GM18508 (cell line): ENCODE results near the gene ZMIZ1.

Experiments used
- ATAC-seq: cut with Tn5 transposase; IDR thresholded peaks from one replicate; pipeline ENCODE4 v1.9.1; 2021; ENCODE audit warnings: moderate number of reproducible peaks; ENCODE audit not compliant: insufficient read depth, unreplicated experiment

The ZMIZ1 gene

GRCh38 chr10:79339266-79339665 is 270.5 kb downstream of the ZMIZ1 start:
- ATAC-seq = no peak

GRCh38 chr10:79340646-79341244 is 272.0 kb downstream of the ZMIZ1 start:
- ATAC-seq = no peak

- ATAC-seq = no peak
Observed at GRCh38 chr10:79342295-79342761, 273.6 kb downstream of the ZMIZ1 start.

GRCh38 chr10:79342811-79343561 is 274.2 kb downstream of the ZMIZ1 start:
- no peak for ATAC-seq

- ATAC-seq = no peak
Observed at GRCh38 chr10:79344502-79345195, 275.9 kb downstream of the ZMIZ1 start.

GRCh38 chr10:79345241-79346011 is 276.7 kb downstream of the ZMIZ1 start:
- ATAC-seq = no peak

GRCh38 chr10:79346012-79346340 is 277.2 kb downstream of the ZMIZ1 start:
- ATAC-seq = no peak

- ATAC-seq = no peak
Observed at GRCh38 chr10:79346388-79347225, 277.8 kb downstream of the ZMIZ1 start.

GRCh38 chr10:79347226-79347893 is 278.6 kb downstream of the ZMIZ1 start, which contains the start of gene PPIF:
PPIF (plus strand) TSS chr10:79347469; CDS start chr10:79347549, 80 bp downstream.
- ATAC-seq = peak; percentile 44

GRCh38 chr10:79347894-79348639 is 279.3 kb downstream of the ZMIZ1 start:
- ATAC-seq = peak; percentile 48

- no peak for ATAC-seq
Observed at GRCh38 chr10:79348640-79348988, 279.8 kb downstream of the ZMIZ1 start.

GRCh38 chr10:79349072-79349491 is 280.3 kb downstream of the ZMIZ1 start:
- no peak for ATAC-seq

GRCh38 chr10:79349766-79350406 is 281.1 kb downstream of the ZMIZ1 start:
- no peak for ATAC-seq

GRCh38 chr10:79350407-79351154 is 281.8 kb downstream of the ZMIZ1 start:
- no peak for ATAC-seq

- ATAC-seq = no peak
Observed at GRCh38 chr10:79351332-79351731, 282.6 kb downstream of the ZMIZ1 start.

GRCh38 chr10:79352035-79352877 is 283.5 kb downstream of the ZMIZ1 start:
- ATAC-seq = no peak
